RWPE2 (cell line): ENCODE results near the gene SPRY1.

Source experiments
- ATAC-seq: fragments of 200-7000 bp; cut with Tn5 transposase; 3 replicates; pipeline ENCODE4 v1.9.1; 2021; ENCODE audit warnings: low read depth
- DNase-seq: peaks from one replicate; pipeline ENCODE4 v3.0.0-alpha.2; 2020; ENCODE audit warnings: low spot score
- H3K27ac ChIP-seq: fragments of 450-650 bp; 2 replicates; pipeline ENCODE4 v1.5.1; 2017; ENCODE audit warnings: mild to moderate bottlenecking; ENCODE audit not compliant: poor library complexity, severe bottlenecking
- H3K27me3 ChIP-seq: fragments of 250-450 bp; sonication (Bioruptor Pico); 2 replicates; pipeline ENCODE4 v1.5.1; 2021; ENCODE audit warnings: mild to moderate bottlenecking, moderate library complexity; ENCODE audit not compliant: insufficient read depth, poor library complexity, severe bottlenecking
- H3K36me3 ChIP-seq: fragments of 250-450 bp; sonication (Bioruptor Pico); 2 replicates; pipeline ENCODE4 v1.5.1; 2020; ENCODE audit warnings: low read depth, mild to moderate bottlenecking, moderate library complexity
- H3K4me1 ChIP-seq: fragments of 250-450 bp; sonication (Bioruptor Pico); 2 replicates; pipeline ENCODE4 v1.5.1; 2021; ENCODE audit warnings: mild to moderate bottlenecking, moderate library complexity; ENCODE audit not compliant: insufficient read depth, poor library complexity, severe bottlenecking
- H3K4me3 ChIP-seq: fragments of 250-450 bp; sonication (Bioruptor Pico); 2 replicates; pipeline ENCODE4 v1.5.1; 2021; ENCODE audit warnings: mild to moderate bottlenecking, moderate library complexity; ENCODE audit not compliant: severe bottlenecking
- H3K9me3 ChIP-seq: fragments of 250-450 bp; sonication (Bioruptor Pico); 2 replicates; pipeline ENCODE4 v1.5.1; 2021; ENCODE audit warnings: mild to moderate bottlenecking, moderate library complexity; ENCODE audit not compliant: severe bottlenecking
- CTCF ChIP-seq: fragments of 450-650 bp; IDR thresholded peaks from one replicate; pipeline ENCODE4 v1.5.1; 2017; ENCODE audit warnings: mild to moderate bottlenecking, moderate library complexity; ENCODE audit not compliant: poor library complexity, severe bottlenecking

Gene SPRY1

GRCh38 chr4:123403080-123403604, 6.5 kb downstream of the SPRY1 start:
- H3K27me3 ChIP-seq, result no peaks in the 10 kb centered on the region
- no peak overlapping the region for H3K4me3 ChIP-seq
- H3K9me3 ChIP-seq, result no peaks in the 10 kb centered on the region
- H3K27ac ChIP-seq, result no peak overlapping the region
- ATAC-seq (no peak), DNase-seq (no peak)
- H3K36me3 ChIP-seq, result peaks cover 16% of the 10 kb centered on the region
- no peak for TF ChIP-seq CTCF
- H3K4me1 ChIP-seq, result peaks cover 2% of the 10 kb centered on the region

DNA sequence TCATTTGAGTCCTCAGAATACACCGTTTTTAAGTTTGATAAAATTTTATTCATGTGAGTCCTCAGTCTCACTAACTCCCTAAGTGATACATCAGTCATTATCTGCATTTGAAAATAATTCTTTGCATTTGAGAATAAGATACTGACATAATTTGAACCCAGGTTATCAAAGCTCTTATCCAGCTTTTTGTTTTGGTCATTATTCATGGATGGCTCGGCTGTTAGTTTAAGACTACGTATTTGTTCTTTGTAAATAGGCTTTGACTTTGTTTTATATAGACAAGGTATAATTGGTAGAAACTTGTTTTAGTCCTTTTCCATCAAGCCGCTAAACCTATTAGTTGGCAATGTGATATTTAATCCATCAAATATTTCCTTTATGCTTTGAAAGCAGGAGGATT, 7.9 kb downstream of the SPRY1 start:
- Histone ChIP-seq H3K36me3 (peaks cover 16% of the 10 kb centered on the region), H3K4me1 (peaks cover 2% of the 10 kb centered on the region), H3K4me3 (no peak overlapping the region), H3K27me3 (no peaks in the 10 kb centered on the region), H3K27ac (no peak overlapping the region), H3K9me3 (no peaks in the 10 kb centered on the region)
- no peak for ATAC-seq
- no peak for DNase-seq
- no peak for TF ChIP-seq CTCF

DNA sequence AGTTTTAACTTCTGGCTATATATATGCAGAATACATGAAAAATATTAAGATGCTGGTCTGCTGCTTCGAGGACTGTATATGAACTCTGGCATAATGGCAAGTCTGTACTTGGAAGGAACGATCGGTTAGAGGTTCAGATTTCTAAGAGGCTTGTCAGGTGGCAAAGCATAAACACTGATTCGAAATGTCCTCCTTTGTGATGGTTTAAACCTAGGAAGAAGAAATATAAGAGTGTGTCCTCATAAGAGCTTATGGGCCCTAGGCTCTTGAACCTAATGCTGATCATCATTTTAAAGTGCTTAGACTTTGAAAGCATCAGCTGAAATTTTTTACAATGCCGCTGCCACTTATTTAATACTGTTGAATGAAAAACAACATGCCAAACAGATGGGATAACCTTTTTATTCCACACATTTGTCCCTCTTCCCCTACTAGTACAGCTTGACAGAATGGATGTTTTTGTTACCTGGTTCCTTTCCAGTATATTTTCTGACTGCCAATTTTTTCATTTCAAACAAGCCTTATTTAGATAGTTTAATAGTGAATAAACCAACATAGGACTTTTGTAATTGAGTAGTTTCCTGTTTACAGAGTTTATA, 8.8 kb downstream of the SPRY1 start:
- peaks cover 2% of the 10 kb centered on the region for H3K4me1 ChIP-seq
- no peak for TF ChIP-seq CTCF
- no peak for DNase-seq
- H3K36me3 ChIP-seq, result peaks cover 16% of the 10 kb centered on the region
- H3K27ac ChIP-seq, result no peak overlapping the region
- H3K27me3 ChIP-seq, result no peaks in the 10 kb centered on the region
- no peak for ATAC-seq
- no peaks in the 10 kb centered on the region for H3K9me3 ChIP-seq
- H3K4me3 ChIP-seq, result no peak overlapping the region

GRCh38 chr4:123406872-123407271, 10.3 kb downstream of the SPRY1 start:
- Histone ChIP-seq H3K36me3 (peaks cover 14% of the 10 kb centered on the region), H3K9me3 (no peaks in the 10 kb centered on the region), H3K27me3 (no peaks in the 10 kb centered on the region), H3K27ac (no peak overlapping the region), H3K4me1 (peaks cover 2% of the 10 kb centered on the region), H3K4me3 (no peak overlapping the region)
- DNase-seq (no peak), ATAC-seq (no peak)
- TF ChIP-seq CTCF, result no peak

DNA sequence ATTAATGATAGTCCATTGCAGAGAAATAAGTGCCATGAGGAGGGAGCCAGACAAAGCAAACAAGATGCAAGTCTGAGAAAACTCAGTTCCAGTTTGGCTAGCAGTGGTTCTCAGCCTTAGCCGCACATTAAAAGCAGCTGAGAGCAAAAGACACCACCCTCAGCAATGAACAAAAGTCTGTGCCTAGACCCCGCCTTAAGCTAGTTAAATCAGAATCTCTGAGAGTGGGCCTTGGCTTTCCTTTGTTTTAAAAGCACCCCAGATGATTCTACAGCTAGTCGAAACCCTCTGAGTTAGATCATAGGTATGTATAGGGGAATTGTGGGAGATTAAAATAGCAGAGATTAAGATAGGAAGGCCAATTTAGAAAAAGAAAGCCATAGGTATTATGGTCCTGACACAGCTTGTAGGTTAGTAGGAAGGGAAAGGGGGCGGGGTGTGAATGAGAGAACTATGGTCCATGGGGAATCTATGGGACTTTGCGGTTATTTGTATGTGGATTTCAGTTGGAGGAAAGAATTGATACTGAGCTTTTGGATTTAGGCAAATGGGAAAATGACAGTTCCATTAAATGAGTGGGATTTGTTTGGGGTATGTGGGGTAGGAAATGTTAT, 12.0 kb downstream of the SPRY1 start:
- H3K27ac ChIP-seq, result no peak overlapping the region
- DNase-seq, result no peak
- no peak for ATAC-seq
- no peaks in the 10 kb centered on the region for H3K9me3 ChIP-seq
- H3K4me3 ChIP-seq, result no peak overlapping the region
- H3K4me1 ChIP-seq, result peaks cover 4% of the 10 kb centered on the region
- no peaks in the 10 kb centered on the region for H3K27me3 ChIP-seq
- no peak for TF ChIP-seq CTCF
- H3K36me3 ChIP-seq, result peaks cover 4% of the 10 kb centered on the region
